NCI-H526 (cell line): ENCODE results near the gene ADCY6.

Experiments used
- DNase-seq, 2 experiments: peaks; one replicate each; lab custom pipeline; 2025; lab: John Stamatoyannopoulos, UW

Gene ADCY6

GRCh38 chr12:48788854-48789775, at the start of gene ADCY6:
ADCY6 (minus strand) TSS chr12:48789089; CDS start chr12:48783434, 5,655 bp downstream.
- DNase-seq, result peak; percentile 42 to 87

GRCh38 chr12:48838048-48838447, 49.2 kb upstream of the ADCY6 start:
- no peak for DNase-seq

GRCh38 chr12:48832321-48833060, 43.6 kb upstream of the ADCY6 start:
- no peak for DNase-seq

- DNase-seq, result no peak
Measured at GRCh38 chr12:48831257-48831656, 42.4 kb upstream of the ADCY6 start.

- DNase-seq, result no peak
Measured at GRCh38 chr12:48828841-48829575, 40.1 kb upstream of the ADCY6 start.

- no peak for DNase-seq
Measured at GRCh38 chr12:48828293-48828692, 39.4 kb upstream of the ADCY6 start.

- DNase-seq, result no peak
Measured at GRCh38 chr12:48827513-48828096, 38.7 kb upstream of the ADCY6 start.

GRCh38 chr12:48827026-48827425, 38.1 kb upstream of the ADCY6 start:
- DNase-seq, result no peak

- no peak for DNase-seq
Measured at GRCh38 chr12:48826209-48826855, 37.4 kb upstream of the ADCY6 start.

GRCh38 chr12:48824905-48825304, 36.0 kb upstream of the ADCY6 start:
- DNase-seq, result no peak

GRCh38 chr12:48824112-48824511, 35.2 kb upstream of the ADCY6 start:
- DNase-seq, result no peak

GRCh38 chr12:48823281-48823680, 34.4 kb upstream of the ADCY6 start:
- no peak for DNase-seq

- DNase-seq, result no peak
Measured at GRCh38 chr12:48822711-48823110, 33.8 kb upstream of the ADCY6 start.

- no peak for DNase-seq
Measured at GRCh38 chr12:48822139-48822538, 33.2 kb upstream of the ADCY6 start.

- DNase-seq, result no peak
Measured at GRCh38 chr12:48819986-48820725, 31.3 kb upstream of the ADCY6 start.

- peak in 1 of 2 experiments; percentile 53 for DNase-seq
Measured at GRCh38 chr12:48818831-48819590, 30.1 kb upstream of the ADCY6 start.

GRCh38 chr12:48817873-48818830, 29.3 kb upstream of the ADCY6 start, which contains the start of gene CACNB3:
CACNB3 (plus strand) TSS chr12:48818496; CDS start chr12:48818930, 434 bp downstream.
- peak; percentile 48 to 90 for DNase-seq

GRCh38 chr12:48816143-48816854, 27.4 kb upstream of the ADCY6 start:
- DNase-seq, result no peak
